Prostate gland (tissue), 2 donors: ENCODE data around the gene MXD3. TPM values are rescaled to one million over a fixed set of nuclear protein-coding genes. Genes with fewer than 3 reads are reported as not detected.

Experiments used
- DNase-seq: peaks from one replicate; pipeline ENCODE4 v3.0.0-alpha.2; 2019; ENCODE audit warnings: low spot score
- H3K27ac ChIP-seq, 2 donors: fragments of 200-600 bp; sonication (generic); 2 replicates each; pipeline ENCODE4 v1.5.1; 2017 to 2019
- H3K27me3 ChIP-seq: fragments of 200-600 bp; sonication (generic); replicated peaks from 2 replicates; pipeline ENCODE4 v1.5.1; 2019; ENCODE audit not compliant: insufficient read depth
- H3K36me3 ChIP-seq, 2 donors: fragments of 200-600 bp; sonication (generic); 1 replicate in 1 of 2; 2 replicates in 1 of 2; pipeline versions ENCODE4 v1.5.1 to v1.8.1; 2017 to 2019
- H3K4me1 ChIP-seq: fragments of 200-600 bp; sonication (generic); replicated peaks from 2 replicates; pipeline ENCODE4 v1.5.1; 2019
- H3K4me3 ChIP-seq, 2 donors: fragments of 200-600 bp; sonication (generic); 2 replicates each; pipeline ENCODE4 v1.5.1; 2017 to 2019
- H3K9me3 ChIP-seq: fragments of 200-600 bp; sonication (generic); 2 replicates; pipeline ENCODE4 v1.5.1; 2017
- POLR2A ChIP-seq: fragments of 450-650 bp; IDR thresholded peaks from one replicate; pipeline ENCODE4 v1.6.1; 2016; ENCODE audit warnings: antibody characterized with exemption, mild to moderate bottlenecking
- POLR2AphosphoS5 ChIP-seq: sonication (generic); formaldehyde crosslinking; IDR thresholded peaks from one replicate; pipeline ENCODE4 v1.6.1; 2017; ENCODE audit warnings: antibody characterized with exemption
- WGBS: methylation state at CpG from one replicate; pipeline ENCODE4 v1.1.5; 2018; 5-methylcytosine and 5-hydroxymethylcytosine counted together
- intact Hi-C: fragments of 100-400 bp; cut with DNase I; formaldehyde crosslinking; loops from one replicate; pipeline ENCODE4 v1.14.2; 2022
- total RNA-seq, 2 donors: library from RNA; depleted of rRNA; stranded (reverse); fragments of >200 nt; gene quantifications; one replicate each; pipeline ENCODE4 v1.1.0, GENCODE V29; 2016
- TF ChIP-seq, protein P1 (sequence below), 4 experiments: fragments of 200-600 bp in 2 of 4; fragments of 450-650 bp in 2 of 4; sonication (generic) in 2 of 4; IDR thresholded peaks; 1 replicate in 3 of 4; 2 replicates in 1 of 4; pipeline ENCODE4 v1.5.1; 2016 to 2019; ENCODE audit warnings: antibody characterized with exemption in 4 of 4, mild to moderate bottlenecking in 2 of 4, moderate library complexity in 2 of 4

The MXD3 gene
- total RNA-seq, 2 donors from 2014 or later: 13.5 to 20.5 TPM

DNA sequence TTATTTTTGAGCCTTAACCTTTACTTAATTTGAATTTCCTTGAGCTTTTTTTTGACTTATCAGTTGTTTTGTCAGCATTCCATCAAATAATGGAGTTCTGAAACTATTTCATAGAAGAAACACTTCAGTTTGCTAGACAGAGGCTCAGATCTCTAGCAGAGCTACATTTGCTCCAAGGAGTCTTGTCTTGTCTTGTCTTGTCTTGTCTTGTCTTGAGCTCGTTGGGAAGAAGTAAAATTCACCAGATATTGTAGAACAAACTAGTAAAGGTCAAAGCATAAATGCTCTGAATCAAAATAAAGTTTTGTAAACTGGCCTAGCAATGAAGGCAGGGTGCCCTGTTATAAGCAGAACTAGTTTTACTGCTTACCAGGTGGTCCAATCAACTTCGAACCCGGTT is 41.7 kb downstream of the MXD3 start:
- Histone ChIP-seq H3K27me3 (no peaks in the 10 kb centered on the region), H3K4me3 (no peak overlapping the region), H3K9me3 (no peaks in the 10 kb centered on the region), H3K4me1 (no peaks in the 10 kb centered on the region), H3K27ac (no peak overlapping the region), H3K36me3 (peaks cover 0 to 5% of the 10 kb centered on the region in 2 donors)
- 47% methylated on average over 3 of the region's 3 CpGs for WGBS
- DNase-seq: no peak
- TF ChIP-seq, protein P1, sequence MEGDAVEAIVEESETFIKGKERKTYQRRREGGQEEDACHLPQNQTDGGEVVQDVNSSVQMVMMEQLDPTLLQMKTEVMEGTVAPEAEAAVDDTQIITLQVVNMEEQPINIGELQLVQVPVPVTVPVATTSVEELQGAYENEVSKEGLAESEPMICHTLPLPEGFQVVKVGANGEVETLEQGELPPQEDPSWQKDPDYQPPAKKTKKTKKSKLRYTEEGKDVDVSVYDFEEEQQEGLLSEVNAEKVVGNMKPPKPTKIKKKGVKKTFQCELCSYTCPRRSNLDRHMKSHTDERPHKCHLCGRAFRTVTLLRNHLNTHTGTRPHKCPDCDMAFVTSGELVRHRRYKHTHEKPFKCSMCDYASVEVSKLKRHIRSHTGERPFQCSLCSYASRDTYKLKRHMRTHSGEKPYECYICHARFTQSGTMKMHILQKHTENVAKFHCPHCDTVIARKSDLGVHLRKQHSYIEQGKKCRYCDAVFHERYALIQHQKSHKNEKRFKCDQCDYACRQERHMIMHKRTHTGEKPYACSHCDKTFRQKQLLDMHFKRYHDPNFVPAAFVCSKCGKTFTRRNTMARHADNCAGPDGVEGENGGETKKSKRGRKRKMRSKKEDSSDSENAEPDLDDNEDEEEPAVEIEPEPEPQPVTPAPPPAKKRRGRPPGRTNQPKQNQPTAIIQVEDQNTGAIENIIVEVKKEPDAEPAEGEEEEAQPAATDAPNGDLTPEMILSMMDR (IDR thresholded peaks at IDR 0.05): no peak
- TF ChIP-seq POLR2A: no peak
- intact Hi-C loops: no loop called here

DNA sequence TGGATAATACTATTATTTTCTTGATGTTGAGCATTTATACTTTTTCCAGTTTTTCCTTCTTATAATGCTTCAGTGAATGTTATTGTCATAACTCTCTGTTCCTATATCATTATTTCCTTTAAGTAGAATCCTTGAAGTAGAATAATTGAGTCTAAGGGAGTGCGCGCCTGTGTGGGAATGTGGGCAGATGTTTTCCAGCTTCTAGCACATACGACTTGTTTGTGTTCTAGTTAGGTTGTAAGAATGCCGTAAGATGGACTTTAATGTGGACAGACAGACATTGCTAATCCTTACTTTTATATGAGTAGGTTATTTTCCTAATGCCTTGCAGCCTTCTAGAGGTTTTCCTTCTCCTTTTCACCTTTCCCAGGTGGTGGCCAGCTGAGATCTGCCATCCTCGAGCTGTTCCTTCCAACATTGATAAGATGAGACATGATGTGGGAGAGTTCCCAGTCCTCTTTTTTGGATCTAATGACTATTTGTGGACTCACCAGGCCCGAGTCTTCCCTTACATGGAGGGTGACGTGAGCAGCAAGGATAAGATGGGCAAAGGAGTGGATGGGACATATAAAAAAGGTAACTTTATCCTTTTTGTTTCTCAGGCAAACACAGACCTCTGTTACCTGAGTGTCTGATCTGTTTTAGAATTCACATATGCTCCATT is 42.3 kb downstream of the MXD3 start:
- 93% methylated on average over 7 of the region's 7 CpGs for WGBS
- H3K27ac ChIP-seq: no peak overlapping the region
- no peak for DNase-seq
- intact Hi-C loops: no loop called here
- TF ChIP-seq, protein P1 (IDR thresholded peaks at IDR 0.05): no peak
- TF ChIP-seq POLR2A (no peak), POLR2AphosphoS5 (no peak)
- no peaks in the 10 kb centered on the region for H3K4me1 ChIP-seq
- no peaks in the 10 kb centered on the region for H3K27me3 ChIP-seq
- no peak overlapping the region for H3K4me3 ChIP-seq
- H3K9me3 ChIP-seq: no peaks in the 10 kb centered on the region
- peaks cover 0 to 5% of the 10 kb centered on the region in 2 donors for H3K36me3 ChIP-seq

DNA sequence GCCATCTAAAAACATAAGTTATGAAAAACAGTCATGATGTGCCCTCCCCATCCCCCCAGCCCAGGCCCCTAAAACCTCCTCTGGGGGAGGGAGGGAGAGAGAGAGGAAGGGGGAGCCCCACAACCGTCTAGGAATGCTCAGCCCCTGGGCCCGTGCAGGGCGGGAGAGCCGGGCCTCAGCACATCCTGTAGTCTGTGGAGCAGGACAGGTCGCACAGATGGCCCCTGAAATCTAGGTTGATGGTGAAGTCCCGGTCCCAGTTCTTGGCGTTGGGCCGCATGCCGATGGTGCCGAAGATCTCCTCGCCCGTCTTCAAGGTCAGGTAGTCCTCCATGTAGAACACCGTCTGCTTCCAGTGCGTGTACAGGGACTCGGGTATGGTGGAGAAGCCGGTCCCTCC is 46.3 kb downstream of the MXD3 start:
- TF ChIP-seq, protein P1 (IDR thresholded peaks at IDR 0.05): no peak
- TF ChIP-seq POLR2AphosphoS5: no peak
- no peak for TF ChIP-seq POLR2A
- intact Hi-C loops: no loop called here
- Histone ChIP-seq H3K4me1 (no peaks in the 10 kb centered on the region), H3K27ac (no peak overlapping the region), H3K9me3 (no peaks in the 10 kb centered on the region), H3K4me3 (no peak overlapping the region), H3K27me3 (no peaks in the 10 kb centered on the region), H3K36me3 (peaks cover 0 to 5% of the 10 kb centered on the region in 2 donors)
- WGBS: 93% methylated on average over 16 of the region's 16 CpGs
- DNase-seq: no peak

DNA sequence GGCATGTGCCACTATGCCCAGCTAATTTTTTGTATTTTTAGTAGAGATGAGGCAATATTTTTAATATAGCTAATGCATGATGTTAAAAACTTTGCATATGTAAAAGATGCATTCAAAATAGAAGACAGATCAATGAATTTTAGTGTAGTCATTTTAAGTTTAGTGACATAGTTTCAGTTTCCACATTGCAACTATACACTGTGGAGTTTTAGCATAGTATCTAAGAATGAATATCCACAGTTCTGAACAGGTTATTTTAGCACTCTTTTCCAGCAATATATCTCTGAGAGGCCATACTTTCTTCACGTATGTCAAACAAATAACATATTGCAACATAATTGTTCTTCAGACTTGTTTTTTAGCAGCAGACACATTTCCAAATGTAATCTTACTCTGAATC is 47.5 kb downstream of the MXD3 start:
- TF ChIP-seq, protein P1 (IDR thresholded peaks at IDR 0.05): no peak
- no peak for TF ChIP-seq POLR2A
- TF ChIP-seq POLR2AphosphoS5: no peak
- Histone ChIP-seq H3K27me3 (no peaks in the 10 kb centered on the region), H3K36me3 (peaks cover 0 to 5% of the 10 kb centered on the region in 2 donors), H3K4me1 (no peaks in the 10 kb centered on the region), H3K9me3 (no peaks in the 10 kb centered on the region), H3K4me3 (no peak overlapping the region), H3K27ac (no peak overlapping the region)
- WGBS: 82% methylated on average over 1 of the region's 1 CpG
- DNase-seq: no peak
- intact Hi-C loops: no loop called here

DNA sequence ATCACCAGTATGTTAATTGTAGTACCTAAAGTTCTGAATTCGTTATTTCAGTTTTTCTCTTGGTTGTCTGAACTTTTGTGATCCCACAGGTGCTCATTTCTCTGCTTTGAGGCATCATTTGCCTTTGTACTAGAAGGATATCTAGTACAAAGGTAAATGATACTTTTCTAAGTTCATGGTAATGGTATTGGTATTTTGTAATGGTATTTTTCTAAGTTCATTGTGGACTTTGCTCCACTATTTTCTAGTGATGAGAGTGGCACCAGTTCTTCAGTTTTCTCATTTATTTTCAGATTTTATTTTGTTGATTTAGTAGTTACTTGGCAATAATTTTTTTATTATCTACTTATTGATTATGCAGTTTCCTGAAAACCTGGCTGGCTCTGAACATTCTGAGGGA is 50.2 kb downstream of the MXD3 start:
- no peaks in the 10 kb centered on the region for H3K9me3 ChIP-seq
- 92% methylated on average over 1 of the region's 1 CpG for WGBS
- TF ChIP-seq, protein P1 (IDR thresholded peaks at IDR 0.05): no peak
- H3K27ac ChIP-seq: no peak overlapping the region
- DNase-seq: no peak
- H3K36me3 ChIP-seq: peaks cover 0 to 5% of the 10 kb centered on the region in 2 donors
- H3K4me1 ChIP-seq: no peaks in the 10 kb centered on the region
- intact Hi-C loops: no loop called here
- H3K27me3 ChIP-seq: no peaks in the 10 kb centered on the region
- H3K4me3 ChIP-seq: no peak overlapping the region
